ENCODE data around the gene GRB2. TPM values are rescaled to one million over a fixed set of nuclear protein-coding genes. Genes with fewer than 3 reads are reported as not detected.
A peak's percentile ranks its signal among the peaks of the same experiment; 100 is the strongest.

The GRB2 gene
- total and polyA plus RNA-seq, 2 of the 8 experiments (the other 6 are each of a cell fraction or from before 2014, with no cell fraction given) = 44.2 to 101 TPM

- peaks cover 2% of the 10 kb centered on the region for H3K79me1 ChIP-seq (ENCODE audit: low read depth, low read length)
- FAIRE-seq (no peak), DNase-seq (ENCODE audit: low read depth in 1 of 2, low spot score in 2 of 2) (no peak)
- H4K8ac ChIP-seq (ENCODE audit: extremely low read depth, insufficient read depth, low read length) = peak overlapping the region; percentile 14; the same call in 1 of the 2 replicates
- TF ChIP-seq MAX (IDR thresholded peaks at IDR 0.05) (no peak), CTBP2 (IDR thresholded peaks at IDR 0.05; ENCODE audit: borderline replicate concordance, insufficient read depth, insufficient read length, low read length) (no peak), CEBPB (IDR thresholded peaks at IDR 0.05; ENCODE audit: low read depth, low read length) (no peak), TAF7 (optimal IDR thresholded peaks at IDR 0.05; ENCODE audit: borderline replicate concordance, low read depth, low read length) (no peak)
- H2AK5ac ChIP-seq (ENCODE audit: low read depth, low read length) = no peak overlapping the region
- ChIA-PET POLR2A (ENCODE audit: partially characterized antibody) (interaction anchor here (0.6 to 0.7 kb wide), 3 partner anchors 140 to 651 kb away, joined by 3 read pairs; no protein-coding TSS in a partner anchor), CTCF (ENCODE audit: partially characterized antibody) (interaction anchor here (0.6 to 8.8 kb wide), 6 partner anchors 22 to 160 kb away, joined by 3 to 97 read pairs (median 4); partner anchors contain the start of gene SLC25A19)
- H3K56ac ChIP-seq (replicated peaks; ENCODE audit: insufficient read length, low read depth, low read length) = no peak overlapping the region
- peaks cover 5 to 6% of the 10 kb centered on the region in 2 experiments for H4K20me1 ChIP-seq (replicated peaks in 1 of 2; ENCODE audit: control insufficient read depth in 1 of 2, insufficient read depth in 2 of 2, low read length in 2 of 2)
- H4K5ac ChIP-seq (ENCODE audit: insufficient read length, low read depth, low read length) = no peak overlapping the region
- no peak overlapping the region for H3K18ac ChIP-seq (ENCODE audit: extremely low read depth, low read length)
- no peak overlapping the region for H3K23ac ChIP-seq (ENCODE audit: insufficient read length)
- H2BK120ac ChIP-seq (replicated peaks; ENCODE audit: low read depth, low read length) = no peak overlapping the region
- no peak overlapping the region for H4K91ac ChIP-seq (replicated peaks; ENCODE audit: insufficient read length, low read length)
- no peak overlapping the region for H3K4ac ChIP-seq (replicated peaks; ENCODE audit: insufficient read length, low read depth, low read length)
- peaks cover 38 to 95% of the 10 kb centered on the region in 2 experiments for H3K79me2 ChIP-seq (ENCODE audit: control insufficient read depth in 1 of 2, insufficient read depth in 2 of 2, low read length in 2 of 2)
- no peaks in the 10 kb centered on the region for H3K4me1 ChIP-seq (replicated peaks in 1 of 4; ENCODE audit: control insufficient read depth in 3 of 4, insufficient read depth in 4 of 4, low read length in 3 of 4)
- H2AFZ ChIP-seq (ENCODE audit: low read length) = no peak overlapping the region
- H2BK12ac ChIP-seq (ENCODE audit: low read depth, low read length) = no peak overlapping the region
- peaks cover 6% of the 10 kb centered on the region; the same call in 1 of the 2 replicates for H3K23me2 ChIP-seq (ENCODE audit: low read depth, low read length)
- H3K9me3 ChIP-seq (ENCODE audit: insufficient read depth in 2 of 2, low read depth in 1 of 2, low read length in 1 of 2) = no peaks in the 10 kb centered on the region
- H3K14ac ChIP-seq (ENCODE audit: insufficient read length) = no peak overlapping the region
- no peak overlapping the region for H3K4me3 ChIP-seq (ENCODE audit: extremely low read depth in 1 of 4, insufficient read depth in 2 of 4, low read depth in 3 of 4, low read length in 4 of 4)
- no peaks in the 10 kb centered on the region for H3K36me3 ChIP-seq (ENCODE audit: control insufficient read depth in 2 of 4, insufficient read depth in 4 of 4, low read length in 3 of 4)
- H3K9ac ChIP-seq (replicated peaks in 1 of 4; ENCODE audit: extremely low read depth in 1 of 4, low read depth in 3 of 4, low read length in 3 of 4) = no peak overlapping the region
- H3K27me3 ChIP-seq (replicated peaks in 1 of 4; ENCODE audit: control insufficient read depth in 3 of 4, extremely low read depth in 1 of 4, insufficient read depth in 3 of 4, low read length in 3 of 4) = no peaks in the 10 kb centered on the region
- H2BK15ac ChIP-seq (ENCODE audit: low read length) = no peak overlapping the region
- H2BK5ac ChIP-seq (ENCODE audit: low read depth, low read length) = no peak overlapping the region
- 96% methylated on average over 8 of the region's 8 CpGs; no CpG with 5 or more reads in 1 of the 2 experiments for WGBS, 2 experiments (ENCODE audit: extremely low coverage in 1 of 2, insufficient coverage in 1 of 2, insufficient read length in 1 of 2, insufficient replicate concordance in 2 of 2, low coverage in 1 of 2, low lambda C conversion rate in 2 of 2, missing lambda C conversion rate in 1 of 2)
- H3K4me2 ChIP-seq (ENCODE audit: insufficient read depth in 1 of 2, low read depth in 2 of 2, low read length in 2 of 2) = no peak overlapping the region
- H2BK20ac ChIP-seq (ENCODE audit: low read length) = no peak overlapping the region
- H3K27ac ChIP-seq (ENCODE audit: low read depth, low read length) = no peak overlapping the region
Measured at GRCh38 chr17:75400326-75400939, 5.0 kb downstream of the GRB2 start.

All from H1 (cell line).